ENCODE data around the gene CR1. TPM values are rescaled to one million over a fixed set of nuclear protein-coding genes. Genes with fewer than 3 reads are reported as not detected.

Gene CR1
- total RNA-seq, 1 experiment from 2014 or later: 0.07 TPM

DNA sequence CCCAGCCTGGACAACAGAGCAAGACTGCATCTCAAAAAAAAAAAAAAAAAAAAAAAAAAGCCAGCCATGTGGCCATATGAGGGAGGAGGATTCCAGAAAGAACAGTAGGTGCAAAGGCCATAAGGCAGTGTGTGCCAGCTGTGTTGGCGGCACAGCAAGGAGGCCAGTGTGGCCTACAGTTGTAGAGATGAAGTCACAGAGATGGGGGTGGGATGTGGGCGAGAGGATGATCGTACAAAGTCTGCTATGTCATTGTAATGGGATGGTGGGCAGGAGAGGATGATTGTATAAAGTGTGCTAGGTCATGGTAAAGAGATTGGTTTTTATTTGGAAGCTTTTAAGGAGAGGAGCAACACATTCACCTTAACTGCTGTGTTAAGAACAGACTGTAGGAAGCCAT, 9.8 kb upstream of the CR1 start:
- no peak overlapping the region for H2AFZ ChIP-seq (ENCODE audit: low read depth, low read length, poor library complexity, severe bottlenecking)
- RAD21 ChIA-PET (ENCODE audit: low non-redundant PET in 1 of 2, low total read pairs in 2 of 2, uncharacterized antibody in 2 of 2, unreplicated experiment in 2 of 2): no interaction called here
- H3K4me3 ChIP-seq (replicated peaks in 1 of 2; ENCODE audit: low read depth in 1 of 2, low read length in 2 of 2): no peak overlapping the region
- no peaks in the 10 kb centered on the region for H3K9me3 ChIP-seq (ENCODE audit: control insufficient read depth in 1 of 2, insufficient read depth in 1 of 2, low read depth in 1 of 2, low read length in 2 of 2)
- DNase-seq (ENCODE audit: low read depth, low spot score) (no peak), ATAC-seq (no peak)
- intact Hi-C loops (cut with micrococcal nuclease): no loop called here
- H4K20me1 ChIP-seq (ENCODE audit: insufficient read depth): no peaks in the 10 kb centered on the region
- H3K79me2 ChIP-seq (ENCODE audit: insufficient read depth, low read length): no peaks in the 10 kb centered on the region
- no TSS peak for BruUV-seq (replicated peaks)
- TF ChIP-seq SIN3A (IDR thresholded peaks at IDR 0.05; ENCODE audit: low read depth) (no peak), ZFX (IDR thresholded peaks at IDR 0.05) (no peak), CEBPB (IDR thresholded peaks at IDR 0.05; ENCODE audit: low read depth) (no peak), RAD21 (IDR thresholded peaks at IDR 0.05; ENCODE audit: low read depth) (no peak), SRF (IDR thresholded peaks at IDR 0.05; ENCODE audit: low read depth) (no peak), EZH2phosphoT487 (IDR thresholded peaks at IDR 0.05; ENCODE audit: borderline replicate concordance) (no peak), POLR2AphosphoS5 (IDR thresholded peaks at IDR 0.05; ENCODE audit: low read depth, low read length) (no peak), EZH2 (IDR thresholded peaks at IDR 0.05) (no peak), EGR1 (IDR thresholded peaks at IDR 0.05; ENCODE audit: low read depth) (no peak), FOSL1 (IDR thresholded peaks at IDR 0.05; ENCODE audit: low read depth) (no peak), CBX3 (IDR thresholded peaks at IDR 0.05; ENCODE audit: low read depth) (no peak), SP1 (IDR thresholded peaks at IDR 0.05; ENCODE audit: low read depth) (no peak), YY1 (IDR thresholded peaks at IDR 0.05; ENCODE audit: extremely low read depth, insufficient replicate concordance, low read depth, low read length) (no peak)
- TF ChIP-seq, protein P1, sequence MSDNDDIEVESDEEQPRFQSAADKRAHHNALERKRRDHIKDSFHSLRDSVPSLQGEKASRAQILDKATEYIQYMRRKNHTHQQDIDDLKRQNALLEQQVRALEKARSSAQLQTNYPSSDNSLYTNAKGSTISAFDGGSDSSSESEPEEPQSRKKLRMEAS (IDR thresholded peaks at IDR 0.05): no peak
- TF ChIP-seq, protein P2, sequence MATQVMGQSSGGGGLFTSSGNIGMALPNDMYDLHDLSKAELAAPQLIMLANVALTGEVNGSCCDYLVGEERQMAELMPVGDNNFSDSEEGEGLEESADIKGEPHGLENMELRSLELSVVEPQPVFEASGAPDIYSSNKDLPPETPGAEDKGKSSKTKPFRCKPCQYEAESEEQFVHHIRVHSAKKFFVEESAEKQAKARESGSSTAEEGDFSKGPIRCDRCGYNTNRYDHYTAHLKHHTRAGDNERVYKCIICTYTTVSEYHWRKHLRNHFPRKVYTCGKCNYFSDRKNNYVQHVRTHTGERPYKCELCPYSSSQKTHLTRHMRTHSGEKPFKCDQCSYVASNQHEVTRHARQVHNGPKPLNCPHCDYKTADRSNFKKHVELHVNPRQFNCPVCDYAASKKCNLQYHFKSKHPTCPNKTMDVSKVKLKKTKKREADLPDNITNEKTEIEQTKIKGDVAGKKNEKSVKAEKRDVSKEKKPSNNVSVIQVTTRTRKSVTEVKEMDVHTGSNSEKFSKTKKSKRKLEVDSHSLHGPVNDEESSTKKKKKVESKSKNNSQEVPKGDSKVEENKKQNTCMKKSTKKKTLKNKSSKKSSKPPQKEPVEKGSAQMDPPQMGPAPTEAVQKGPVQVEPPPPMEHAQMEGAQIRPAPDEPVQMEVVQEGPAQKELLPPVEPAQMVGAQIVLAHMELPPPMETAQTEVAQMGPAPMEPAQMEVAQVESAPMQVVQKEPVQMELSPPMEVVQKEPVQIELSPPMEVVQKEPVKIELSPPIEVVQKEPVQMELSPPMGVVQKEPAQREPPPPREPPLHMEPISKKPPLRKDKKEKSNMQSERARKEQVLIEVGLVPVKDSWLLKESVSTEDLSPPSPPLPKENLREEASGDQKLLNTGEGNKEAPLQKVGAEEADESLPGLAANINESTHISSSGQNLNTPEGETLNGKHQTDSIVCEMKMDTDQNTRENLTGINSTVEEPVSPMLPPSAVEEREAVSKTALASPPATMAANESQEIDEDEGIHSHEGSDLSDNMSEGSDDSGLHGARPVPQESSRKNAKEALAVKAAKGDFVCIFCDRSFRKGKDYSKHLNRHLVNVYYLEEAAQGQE (IDR thresholded peaks at IDR 0.05; ENCODE audit: low read depth): no peak
- TF ChIP-seq, protein P3, sequence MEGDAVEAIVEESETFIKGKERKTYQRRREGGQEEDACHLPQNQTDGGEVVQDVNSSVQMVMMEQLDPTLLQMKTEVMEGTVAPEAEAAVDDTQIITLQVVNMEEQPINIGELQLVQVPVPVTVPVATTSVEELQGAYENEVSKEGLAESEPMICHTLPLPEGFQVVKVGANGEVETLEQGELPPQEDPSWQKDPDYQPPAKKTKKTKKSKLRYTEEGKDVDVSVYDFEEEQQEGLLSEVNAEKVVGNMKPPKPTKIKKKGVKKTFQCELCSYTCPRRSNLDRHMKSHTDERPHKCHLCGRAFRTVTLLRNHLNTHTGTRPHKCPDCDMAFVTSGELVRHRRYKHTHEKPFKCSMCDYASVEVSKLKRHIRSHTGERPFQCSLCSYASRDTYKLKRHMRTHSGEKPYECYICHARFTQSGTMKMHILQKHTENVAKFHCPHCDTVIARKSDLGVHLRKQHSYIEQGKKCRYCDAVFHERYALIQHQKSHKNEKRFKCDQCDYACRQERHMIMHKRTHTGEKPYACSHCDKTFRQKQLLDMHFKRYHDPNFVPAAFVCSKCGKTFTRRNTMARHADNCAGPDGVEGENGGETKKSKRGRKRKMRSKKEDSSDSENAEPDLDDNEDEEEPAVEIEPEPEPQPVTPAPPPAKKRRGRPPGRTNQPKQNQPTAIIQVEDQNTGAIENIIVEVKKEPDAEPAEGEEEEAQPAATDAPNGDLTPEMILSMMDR (IDR thresholded peaks at IDR 0.05 in 2 of 3, conservative IDR thresholded peaks at IDR 0.05 in 1 of 3; ENCODE audit: borderline replicate concordance in 1 of 3, insufficient read depth in 1 of 3, low read depth in 2 of 3, low read length in 2 of 3): no peak
- TF ChIP-seq, protein P4, sequence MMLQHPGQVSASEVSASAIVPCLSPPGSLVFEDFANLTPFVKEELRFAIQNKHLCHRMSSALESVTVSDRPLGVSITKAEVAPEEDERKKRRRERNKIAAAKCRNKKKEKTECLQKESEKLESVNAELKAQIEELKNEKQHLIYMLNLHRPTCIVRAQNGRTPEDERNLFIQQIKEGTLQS (IDR thresholded peaks at IDR 0.05): no peak
- CTCF ChIA-PET: no interaction called here
- H3K9me2 ChIP-seq (ENCODE audit: insufficient read depth): 0 out of 2 replicates have a peak, but pooled peaks cover 2% of the 10 kb centered on the region
- POLR2A ChIA-PET: no interaction called here
- H3K9ac ChIP-seq (ENCODE audit: low read length): no peak overlapping the region
- no peak overlapping the region for H3K27ac ChIP-seq (ENCODE audit: low read depth, low read length)
- no peaks in the 10 kb centered on the region for H3K4me1 ChIP-seq (ENCODE audit: control insufficient read depth in 1 of 2, insufficient read depth in 2 of 2, low read length in 2 of 2)
- no peaks in the 10 kb centered on the region for H3K27me3 ChIP-seq (ENCODE audit: insufficient read depth, low read length)
- H3K4me2 ChIP-seq (ENCODE audit: low read length): no peak overlapping the region
- no peaks in the 10 kb centered on the region for H3K36me3 ChIP-seq (ENCODE audit: control insufficient read depth in 1 of 2, insufficient read depth in 2 of 2, low read length in 2 of 2)

Data from HCT116 (cell line).